Heart left ventricle (tissue), 16 donors: ENCODE data around the gene MXI1. TPM values are rescaled to one million over a fixed set of nuclear protein-coding genes. Genes with fewer than 3 reads are reported as not detected.

Experiments used
- ATAC-seq, 4 donors: fragments of 200-7000 bp; cut with Tn5 transposase; one replicate each; pipeline ENCODE4 v1.9.1; 2020 to 2022; ENCODE audit warnings: moderate library complexity in 4 of 4, mild to moderate bottlenecking in 3 of 4, moderate number of reproducible peaks in 1 of 4
- DNase-seq, 5 donors: peaks; one replicate each; pipeline ENCODE4 v3.0.0-alpha.2; 2020
- H3K27ac ChIP-seq, 12 donors: fragments of 200-600 bp; sonication (generic) in 4 of 12; one replicate each; pipeline versions ENCODE4 v1.5.0 to v1.8.0; 2016 to 2022; ENCODE audit warnings: mild to moderate bottlenecking in 2 of 12
- H3K27me3 ChIP-seq, 9 donors: fragments of 200-600 bp; sonication (generic) in 2 of 9; one replicate each; pipeline versions ENCODE4 v1.5.1 to v1.8.0; 2016 to 2022; ENCODE audit warnings: mild to moderate bottlenecking in 3 of 9
- H3K36me3 ChIP-seq, 9 donors: fragments of 200-600 bp; sonication (generic) in 2 of 9; one replicate each; pipeline versions ENCODE4 v1.5.0 to v1.8.0; 2018 to 2022; ENCODE audit warnings: mild to moderate bottlenecking in 2 of 9
- H3K4me1 ChIP-seq, 12 donors: fragments of 200-600 bp; sonication (generic) in 4 of 12; one replicate each; pipeline versions ENCODE4 v1.5.0 to v1.8.0; 2016 to 2022; ENCODE audit warnings: mild to moderate bottlenecking in 3 of 12
- H3K4me3 ChIP-seq, 12 donors: fragments of 200-600 bp; sonication (generic) in 4 of 12; one replicate each; pipeline versions ENCODE4 v1.5.0 to v1.8.0; 2017 to 2022; ENCODE audit warnings: mild to moderate bottlenecking in 9 of 12, moderate library complexity in 4 of 12
- H3K9me3 ChIP-seq, 12 donors: fragments of 200-600 bp; sonication (generic) in 4 of 12; one replicate each; pipeline versions ENCODE4 v1.5.0 to v1.8.0; 2016 to 2022; ENCODE audit warnings: mild to moderate bottlenecking in 1 of 12
- CTCF ChIP-seq, 12 donors: fragments of 200-600 bp; sonication (generic) in 4 of 12; IDR thresholded peaks; one replicate each; pipeline versions ENCODE4 v1.5.0 to v1.8.0; 2018 to 2022; ENCODE audit warnings: antibody characterized with exemption in 12 of 12, mild to moderate bottlenecking in 5 of 12
- POLR2A ChIP-seq, 2 donors: fragments of 450-650 bp; IDR thresholded peaks; one replicate each; pipeline ENCODE4 v1.6.1; 2017; ENCODE audit warnings: antibody characterized with exemption in 2 of 2, mild to moderate bottlenecking in 2 of 2, moderate library complexity in 2 of 2
- WGBS, 4 donors: extraction: QIAGEN DNeasy Blood & Tissue Kit in 2 of 4; methylation state at CpG; one replicate each; pipeline versions ENCODE4 v1.1.5 to v1.1.7; 2013 to 2018; 5-methylcytosine and 5-hydroxymethylcytosine counted together
- intact Hi-C, 10 donors: fragments of 100-400 bp; cut with DNase I; formaldehyde crosslinking; loops; one replicate each; pipeline versions ENCODE4 v1.11.1 to v1.14.2; 2022
- polyA plus RNA-seq, 2 donors: library from polyadenylated mRNA; stranded (reverse); fragments of 200-250 nt; gene quantifications; one replicate each; pipeline ENCODE4 v1.2.3, GENCODE V29; 2013
- total RNA-seq, 9 donors: library from RNA; depleted of rRNA in 2 of 9; stranded (reverse); fragments of >200 nt in 2 of 9; fragmentation: NEBNext Ultra II Directional in 3 of 9; extraction: Animal tissue kit (Norgen Biotek cat#: 25700) in 3 of 9; gene quantifications; one replicate each; pipeline versions ENCODE4 v1.1.0 to v1.2.4, GENCODE V29; 2016 to 2023
- donor health status: ischemic (EF 13 %, LVEDD 7.1; RV severe dilation, severe dysfunction).
- donor health status: healthy with polysubstance abuse.
- donor health status: DM: no; HTN: yes; CAD: no.
- donor health status: DM: no; HTN: no; CAD: no.
- donor health status: ischemic (EF 25% LVEDD 6.9; RV normal size, moderate dysfunction).
- donor health status: ischemic (EF 25% LVEDD 5.7; RV mildly dilated, moderate dysfunction).
- donor health status: healthy.
- donor health status: DM: yes; HTN: yes; CAD: no.
- donor health status: ischemic (EF 35%, LVEDD 5.7; RV mildly dilated, moderate dysfunction).
- donor health status: nonischemic (EF 11% LVEDD 7.7; RV severe dilation, severe dysfunction).
- donor health status: DM: yes; HTN: yes; CAD: no.
- donor health status: PGD.
- donor health status: ischemic (EF 29% LVEDD 5.4; RV normal size, mild dysfunction).
- donor health status: nonischemic (EF 23%, LVEDD 6.1; RV moderate dilation, normal function).

The MXI1 gene
- total and polyA plus RNA-seq, 11 donors, result 20.3 to 83.2 (median 60.6) TPM

GRCh38 chr10:110263164-110263563, 55.8 kb downstream of the MXI1 start:
- Histone ChIP-seq H3K27me3 (no peaks in the 10 kb centered on the region), H3K4me3 (no peak overlapping the region), H3K27ac (peak overlapping the region in 11 of 12 donors; percentile 32 to 78 (median 59)), H3K36me3 (no peaks in the 10 kb centered on the region), H3K4me1 (peaks cover 0 to 89% (median 47%) of the 10 kb centered on the region in 12 donors), H3K9me3 (no peaks in the 10 kb centered on the region)
- TF ChIP-seq CTCF (IDR thresholded peaks at IDR 0.05), result no peak
- TF ChIP-seq POLR2A (IDR thresholded peaks at IDR 0.05), result no peak
- ATAC-seq (peak in 3 of 4 donors; percentile 14 to 35 (median 21)), DNase-seq (no peak)
- intact Hi-C loops, result loop anchor here in 1 of 10 donors (5.0 kb wide), 1 partner anchor 36 kb away; no protein-coding TSS in a partner anchor
- WGBS, 4 donors, result 15 to 56% (median 31%) methylated on average over 1 of the region's 1 CpG

GRCh38 chr10:110265573-110266193, 58.3 kb downstream of the MXI1 start:
- WGBS, 4 donors, result 77 to 90% (median 84%) methylated on average over 4 of the region's 4 CpGs
- DNase-seq (no peak), ATAC-seq (no peak)
- no peak overlapping the region for H3K4me3 ChIP-seq
- peaks cover 0 to 92% (median 56%) of the 10 kb centered on the region in 12 donors for H3K4me1 ChIP-seq
- H3K27ac ChIP-seq, result peak overlapping the region in 6 of 12 donors; percentile 7 to 89 (median 55)
- no peaks in the 10 kb centered on the region for H3K9me3 ChIP-seq
- no peak for TF ChIP-seq POLR2A (IDR thresholded peaks at IDR 0.05)
- TF ChIP-seq CTCF (IDR thresholded peaks at IDR 0.05), result no peak
- no peaks in the 10 kb centered on the region for H3K27me3 ChIP-seq
- intact Hi-C loops, result loop anchor here in 1 of 10 donors (5.0 kb wide), 1 partner anchor 38 kb away; no protein-coding TSS in a partner anchor
- no peaks in the 10 kb centered on the region for H3K36me3 ChIP-seq

GRCh38 chr10:110267276-110267675, 59.9 kb downstream of the MXI1 start:
- Histone ChIP-seq H3K27ac (peak overlapping the region in 11 of 12 donors; percentile 82 to 89 (median 86)), H3K4me3 (no peak overlapping the region), H3K27me3 (no peaks in the 10 kb centered on the region), H3K36me3 (no peaks in the 10 kb centered on the region), H3K4me1 (peaks cover 0 to 93% (median 52%) of the 10 kb centered on the region in 12 donors), H3K9me3 (no peaks in the 10 kb centered on the region)
- intact Hi-C loops, result loop anchor here in 1 of 10 donors (5.0 kb wide), 1 partner anchor 40 kb away; no protein-coding TSS in a partner anchor
- no peak for TF ChIP-seq CTCF (IDR thresholded peaks at IDR 0.05)
- no peak for TF ChIP-seq POLR2A (IDR thresholded peaks at IDR 0.05)
- ATAC-seq (no peak), DNase-seq (no peak)
- 87 to 99% (median 92%) methylated on average over 1 of the region's 1 CpG for WGBS, 4 donors

GRCh38 chr10:110268442-110268841, 61.0 kb downstream of the MXI1 start:
- peaks cover 0 to 90% (median 50%) of the 10 kb centered on the region in 12 donors for H3K4me1 ChIP-seq
- TF ChIP-seq POLR2A (IDR thresholded peaks at IDR 0.05) (no peak), CTCF (IDR thresholded peaks at IDR 0.05) (no peak)
- peak; percentile 71 to 79 (median 75) for ATAC-seq
- H3K4me3 ChIP-seq, result no peak overlapping the region
- H3K27ac ChIP-seq, result peak overlapping the region; percentile 82 to 89 (median 86)
- peak in 4 of 5 donors; percentile 36 to 61 (median 52) for DNase-seq
- no peaks in the 10 kb centered on the region for H3K36me3 ChIP-seq
- intact Hi-C loops, result loop anchor here in 2 of 10 donors (2.0 to 5.0 kb wide), 2 partner anchors 41 to 42 kb away; no protein-coding TSS in a partner anchor
- no peaks in the 10 kb centered on the region for H3K27me3 ChIP-seq
- H3K9me3 ChIP-seq, result no peaks in the 10 kb centered on the region
